ENCODE measurements around the gene CSTPP1.

DNA sequence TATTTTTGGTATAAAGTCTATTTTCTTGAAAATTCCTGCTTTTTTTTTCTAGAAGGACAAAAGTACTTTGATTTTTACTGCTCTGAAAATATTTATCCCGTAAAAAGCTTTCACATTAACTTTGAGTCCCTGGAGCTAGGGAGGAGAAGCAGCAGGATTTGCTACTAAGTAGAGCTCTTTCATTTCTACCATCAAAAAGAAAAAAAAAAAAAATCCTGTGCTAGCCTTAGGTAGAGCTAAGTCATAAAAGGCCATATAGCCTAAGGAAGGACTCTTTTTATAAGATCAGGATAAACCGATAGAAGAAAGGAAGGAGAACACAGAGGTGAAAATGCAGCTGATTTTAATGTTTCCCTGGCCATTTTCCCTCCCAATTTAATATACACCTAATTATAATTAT is 48.0 kb downstream of the CSTPP1 start:
- TF ChIP-seq EZH2 (IDR thresholded peaks at IDR 0.05; ENCODE audit: borderline replicate concordance, low read depth, low read length, severe bottlenecking): no peak
- TF ChIP-seq, protein P1, sequence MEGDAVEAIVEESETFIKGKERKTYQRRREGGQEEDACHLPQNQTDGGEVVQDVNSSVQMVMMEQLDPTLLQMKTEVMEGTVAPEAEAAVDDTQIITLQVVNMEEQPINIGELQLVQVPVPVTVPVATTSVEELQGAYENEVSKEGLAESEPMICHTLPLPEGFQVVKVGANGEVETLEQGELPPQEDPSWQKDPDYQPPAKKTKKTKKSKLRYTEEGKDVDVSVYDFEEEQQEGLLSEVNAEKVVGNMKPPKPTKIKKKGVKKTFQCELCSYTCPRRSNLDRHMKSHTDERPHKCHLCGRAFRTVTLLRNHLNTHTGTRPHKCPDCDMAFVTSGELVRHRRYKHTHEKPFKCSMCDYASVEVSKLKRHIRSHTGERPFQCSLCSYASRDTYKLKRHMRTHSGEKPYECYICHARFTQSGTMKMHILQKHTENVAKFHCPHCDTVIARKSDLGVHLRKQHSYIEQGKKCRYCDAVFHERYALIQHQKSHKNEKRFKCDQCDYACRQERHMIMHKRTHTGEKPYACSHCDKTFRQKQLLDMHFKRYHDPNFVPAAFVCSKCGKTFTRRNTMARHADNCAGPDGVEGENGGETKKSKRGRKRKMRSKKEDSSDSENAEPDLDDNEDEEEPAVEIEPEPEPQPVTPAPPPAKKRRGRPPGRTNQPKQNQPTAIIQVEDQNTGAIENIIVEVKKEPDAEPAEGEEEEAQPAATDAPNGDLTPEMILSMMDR (IDR thresholded peaks at IDR 0.05; ENCODE audit: extremely low read depth in 1 of 2, insufficient read depth in 1 of 2, low read depth in 1 of 2, low read length in 2 of 2): no peak

All from endothelial cell of umbilical vein (primary cell).